HG03354 (cell line): ENCODE measurements around the gene DYNC1I1.

Experiments used
- ATAC-seq: cut with Tn5 transposase; IDR thresholded peaks from one replicate; pipeline ENCODE4 v1.9.1; 2021; ENCODE audit warnings: mild to moderate bottlenecking; ENCODE audit not compliant: unreplicated experiment, poor library complexity, severe bottlenecking

Gene DYNC1I1

GRCh38 chr7:95788258-95788657 is 15.9 kb downstream of the DYNC1I1 start:
- no peak for ATAC-seq

GRCh38 chr7:95788884-95789283 is 16.5 kb downstream of the DYNC1I1 start:
- ATAC-seq = no peak

- ATAC-seq = no peak
These were observed 21.3 kb downstream of the DYNC1I1 start for GRCh38 chr7:95793658-95794057.

GRCh38 chr7:95794917-95795515 is 22.7 kb downstream of the DYNC1I1 start:
- ATAC-seq = no peak

GRCh38 chr7:95796617-95797016 is 24.3 kb downstream of the DYNC1I1 start:
- ATAC-seq = no peak

GRCh38 chr7:95798401-95798930 is 26.1 kb downstream of the DYNC1I1 start:
- ATAC-seq = no peak

- ATAC-seq = no peak
These were observed 28.4 kb downstream of the DYNC1I1 start for GRCh38 chr7:95800787-95801186.

- ATAC-seq = no peak
These were observed 29.9 kb downstream of the DYNC1I1 start for GRCh38 chr7:95802270-95802669.

- ATAC-seq = no peak
These were observed 31.7 kb downstream of the DYNC1I1 start for GRCh38 chr7:95804052-95804451.

GRCh38 chr7:95805909-95806308 is 33.6 kb downstream of the DYNC1I1 start:
- no peak for ATAC-seq

- no peak for ATAC-seq
These were observed 36.0 kb downstream of the DYNC1I1 start for GRCh38 chr7:95808396-95808795.

- ATAC-seq = no peak
These were observed 39.6 kb downstream of the DYNC1I1 start for GRCh38 chr7:95811846-95812445.

GRCh38 chr7:95814721-95815120 is 42.4 kb downstream of the DYNC1I1 start:
- ATAC-seq = no peak

- no peak for ATAC-seq
These were observed 45.7 kb downstream of the DYNC1I1 start for GRCh38 chr7:95817866-95818640.

GRCh38 chr7:95820778-95821177 is 48.4 kb downstream of the DYNC1I1 start:
- ATAC-seq = no peak

GRCh38 chr7:95822717-95823116 is 50.4 kb downstream of the DYNC1I1 start:
- ATAC-seq = no peak

GRCh38 chr7:95824616-95825015 is 52.3 kb downstream of the DYNC1I1 start:
- ATAC-seq = no peak

GRCh38 chr7:95828824-95829790 is 56.8 kb downstream of the DYNC1I1 start:
- no peak for ATAC-seq
